ENCODE results near the gene XXYLT1.

XXYLT1 gene

GRCh38 chr3:195184716-195185421, 86.1 kb downstream of the XXYLT1 start:
- DNase-seq (ENCODE audit: low read depth) = no peak

- no peak for DNase-seq (ENCODE audit: low read depth)
Observed at GRCh38 chr3:195183071-195183776, 87.7 kb downstream of the XXYLT1 start.

GRCh38 chr3:195182470-195182795, 88.5 kb downstream of the XXYLT1 start:
- peak; percentile 89 for DNase-seq (ENCODE audit: low read depth)

- DNase-seq (ENCODE audit: low read depth) = no peak
Observed at GRCh38 chr3:195181741-195182469, 89.1 kb downstream of the XXYLT1 start.

GRCh38 chr3:195181113-195181498, 89.9 kb downstream of the XXYLT1 start:
- no peak for DNase-seq (ENCODE audit: low read depth)

GRCh38 chr3:195180490-195181112, 90.4 kb downstream of the XXYLT1 start:
- no peak for DNase-seq (ENCODE audit: low read depth)

- DNase-seq (ENCODE audit: low read depth) = no peak
Observed at GRCh38 chr3:195179776-195180489, 91.0 kb downstream of the XXYLT1 start.

- DNase-seq (ENCODE audit: low read depth) = no peak
Observed at GRCh38 chr3:195178124-195178910, 92.6 kb downstream of the XXYLT1 start.

- no peak for DNase-seq (ENCODE audit: low read depth)
Observed at GRCh38 chr3:195177422-195178123, 93.4 kb downstream of the XXYLT1 start.

GRCh38 chr3:195176776-195177175, 94.2 kb downstream of the XXYLT1 start:
- DNase-seq (ENCODE audit: low read depth) = no peak

GRCh38 chr3:195175476-195176337, 95.3 kb downstream of the XXYLT1 start:
- no peak for DNase-seq (ENCODE audit: low read depth)

GRCh38 chr3:195175076-195175475, 95.9 kb downstream of the XXYLT1 start:
- DNase-seq (ENCODE audit: low read depth) = no peak

- DNase-seq (ENCODE audit: low read depth) = no peak
Observed at GRCh38 chr3:195173657-195174056, 97.3 kb downstream of the XXYLT1 start.

- no peak for DNase-seq (ENCODE audit: low read depth)
Observed at GRCh38 chr3:195172896-195173295, 98.1 kb downstream of the XXYLT1 start.

- peak; percentile 49 for DNase-seq (ENCODE audit: low read depth)
Observed at GRCh38 chr3:195172039-195172684, 98.8 kb downstream of the XXYLT1 start.

GRCh38 chr3:195171093-195171873, 99.7 kb downstream of the XXYLT1 start:
- DNase-seq (ENCODE audit: low read depth) = no peak

GRCh38 chr3:195170496-195170895, 100.5 kb downstream of the XXYLT1 start:
- no peak for DNase-seq (ENCODE audit: low read depth)

- no peak for DNase-seq (ENCODE audit: low read depth)
Observed at GRCh38 chr3:195169011-195169649, 101.8 kb downstream of the XXYLT1 start.

Data from amniotic epithelial cell (primary cell).